ENCODE measurements around the gene DIAPH1. TPM values are rescaled to one million over a fixed set of nuclear protein-coding genes. Genes with fewer than 3 reads are reported as not detected.
A peak's percentile ranks its signal among the peaks of the same experiment; 100 is the strongest.

The DIAPH1 gene
- total RNA-seq, 1 donor from 2014 or later = 149 TPM

- Mint-ChIP-seq H3K36me3 (ENCODE audit: low read depth, unreplicated experiment) (peaks cover 15% of the 10 kb centered on the region), H3K4me1 (ENCODE audit: unreplicated experiment) (peaks cover 53% of the 10 kb centered on the region), H3K27me3 (ENCODE audit: unreplicated experiment) (peaks cover 6% of the 10 kb centered on the region), H3K27ac (ENCODE audit: unreplicated experiment) (peak overlapping the region; percentile 72), H3K4me3 (ENCODE audit: unreplicated experiment) (no peak overlapping the region), H3K9me3 (ENCODE audit: unreplicated experiment) (no peaks in the 10 kb centered on the region)
- no peak for DNase-seq (ENCODE audit: low spot score)
- TF ChIP-seq CTCF (IDR thresholded peaks at IDR 0.05; ENCODE audit: unreplicated experiment) = no peak
Measured at GRCh38 chr5:141640051-141640415, 21.2 kb upstream of the DIAPH1 start.

GRCh38 chr5:141639357-141640050 is 20.7 kb upstream of the DIAPH1 start:
- no peak for DNase-seq (ENCODE audit: low spot score)
- no peaks in the 10 kb centered on the region for H3K9me3 Mint-ChIP-seq (ENCODE audit: unreplicated experiment)
- H3K36me3 Mint-ChIP-seq (ENCODE audit: low read depth, unreplicated experiment) = peaks cover 12% of the 10 kb centered on the region
- H3K4me1 Mint-ChIP-seq (ENCODE audit: unreplicated experiment) = peaks cover 56% of the 10 kb centered on the region
- H3K27ac Mint-ChIP-seq (ENCODE audit: unreplicated experiment) = no peak overlapping the region
- H3K27me3 Mint-ChIP-seq (ENCODE audit: unreplicated experiment) = peaks cover 7% of the 10 kb centered on the region
- peak overlapping the region; percentile 34 for H3K4me3 Mint-ChIP-seq (ENCODE audit: unreplicated experiment)
- no peak for TF ChIP-seq CTCF (IDR thresholded peaks at IDR 0.05; ENCODE audit: unreplicated experiment)

GRCh38 chr5:141638771-141639170 is 20.0 kb upstream of the DIAPH1 start:
- no peak for TF ChIP-seq CTCF (IDR thresholded peaks at IDR 0.05; ENCODE audit: unreplicated experiment)
- H3K9me3 Mint-ChIP-seq (ENCODE audit: unreplicated experiment) = no peaks in the 10 kb centered on the region
- H3K27ac Mint-ChIP-seq (ENCODE audit: unreplicated experiment) = no peak overlapping the region
- peak overlapping the region; percentile 86 for H3K4me3 Mint-ChIP-seq (ENCODE audit: unreplicated experiment)
- peaks cover 61% of the 10 kb centered on the region for H3K4me1 Mint-ChIP-seq (ENCODE audit: unreplicated experiment)
- peaks cover 7% of the 10 kb centered on the region for H3K27me3 Mint-ChIP-seq (ENCODE audit: unreplicated experiment)
- H3K36me3 Mint-ChIP-seq (ENCODE audit: low read depth, unreplicated experiment) = peaks cover 18% of the 10 kb centered on the region
- no peak for DNase-seq (ENCODE audit: low spot score)

- H3K9me3 Mint-ChIP-seq (ENCODE audit: unreplicated experiment) = no peaks in the 10 kb centered on the region
- peaks cover 57% of the 10 kb centered on the region for H3K4me1 Mint-ChIP-seq (ENCODE audit: unreplicated experiment)
- TF ChIP-seq CTCF (IDR thresholded peaks at IDR 0.05; ENCODE audit: unreplicated experiment) = peak; percentile 49
- H3K4me3 Mint-ChIP-seq (ENCODE audit: unreplicated experiment) = peak overlapping the region; percentile 86
- H3K36me3 Mint-ChIP-seq (ENCODE audit: low read depth, unreplicated experiment) = peaks cover 18% of the 10 kb centered on the region
- H3K27ac Mint-ChIP-seq (ENCODE audit: unreplicated experiment) = peak overlapping the region; percentile 48
- H3K27me3 Mint-ChIP-seq (ENCODE audit: unreplicated experiment) = peaks cover 7% of the 10 kb centered on the region
- DNase-seq (ENCODE audit: low spot score) = peak; percentile 84
Measured at GRCh38 chr5:141637767-141638419, 19.1 kb upstream of the DIAPH1 start.

GRCh38 chr5:141637123-141637766 is 18.4 kb upstream of the DIAPH1 start:
- Mint-ChIP-seq H3K27ac (ENCODE audit: unreplicated experiment) (peak overlapping the region; percentile 24), H3K36me3 (ENCODE audit: low read depth, unreplicated experiment) (peaks cover 12% of the 10 kb centered on the region), H3K4me3 (ENCODE audit: unreplicated experiment) (peak overlapping the region; percentile 86), H3K9me3 (ENCODE audit: unreplicated experiment) (no peaks in the 10 kb centered on the region), H3K27me3 (ENCODE audit: unreplicated experiment) (peaks cover 6% of the 10 kb centered on the region), H3K4me1 (ENCODE audit: unreplicated experiment) (peaks cover 52% of the 10 kb centered on the region)
- peak; percentile 34 for DNase-seq (ENCODE audit: low spot score)
- TF ChIP-seq CTCF (IDR thresholded peaks at IDR 0.05; ENCODE audit: unreplicated experiment) = no peak
